CD4-positive, alpha-beta T cell (primary cell): Measurements from ENCODE around the gene MCU. TPM values are rescaled to one million over a fixed set of nuclear protein-coding genes. Genes with fewer than 3 reads are reported as not detected.
"Not testable (repeated sequence)": the region's sequence is repeated elsewhere in the genome, so short reads cannot be mapped to it uniquely, and the experiment has no call there.

ENCODE experiments used
- ATAC-seq: fragments of 200-7000 bp; cut with Tn5 transposase; one replicate; pipeline ENCODE4 v1.10.0; 2022; ENCODE audit warnings: mild to moderate bottlenecking; ENCODE audit not compliant: poor library complexity
- CTCF ChIA-PET: fragments of 350-600 bp; sonication (Branson Sonifier 250); formaldehyde crosslinking; loops from one replicate; lab custom pipeline; 2021; ENCODE audit warnings: antibody characterized with exemption, inconsistent platforms; lab: Charles Lee
- POLR2A ChIA-PET: fragments of 350-600 bp; sonication (Branson Sonifier 250); formaldehyde crosslinking; loops from one replicate; lab custom pipeline; 2021; ENCODE audit warnings: antibody characterized with exemption, inconsistent platforms; lab: Charles Lee
- DNase-seq, 14 experiments: peaks; one replicate each; pipeline ENCODE4 v3.0.0-alpha.2; 2013 to 2020; ENCODE audit warnings: mixed read lengths in 2 of 14
- H3K27ac ChIP-seq, 2 donors: one replicate each; pipeline versions ENCODE4 v1.5.1 to v1.7.0; 2013; ENCODE audit warnings: low read length in 2 of 2, low read depth in 1 of 2, mild to moderate bottlenecking in 1 of 2
- H3K27me3 ChIP-seq, 2 experiments: 1 replicate in 1 of 2; 2 replicates in 1 of 2; pipeline versions ENCODE4 v1.6.1 to v1.7.0; 2013; ENCODE audit warnings: low read length in 2 of 2, control low read depth in 1 of 2, mild to moderate bottlenecking in 1 of 2, moderate library complexity in 1 of 2; ENCODE audit not compliant: insufficient read depth in 2 of 2, control insufficient read depth in 1 of 2
- H3K36me3 ChIP-seq: one replicate; pipeline ENCODE4 v1.6.1; 2013; ENCODE audit warnings: low read length, control low read depth; ENCODE audit not compliant: insufficient read depth
- H3K4me1 ChIP-seq: one replicate; pipeline ENCODE4 v1.6.1; 2013; ENCODE audit warnings: low read length, control low read depth; ENCODE audit not compliant: insufficient read depth
- H3K4me3 ChIP-seq: one replicate; pipeline ENCODE4 v1.5.1; 2013; ENCODE audit warnings: mild to moderate bottlenecking, low read length, moderate library complexity
- H3K9me3 ChIP-seq, 2 experiments: 1 replicate in 1 of 2; 2 replicates in 1 of 2; pipeline versions ENCODE4 v1.6.1 to v1.7.0; 2013; ENCODE audit warnings: low read length in 2 of 2, mild to moderate bottlenecking in 2 of 2, control low read depth in 1 of 2, moderate library complexity in 1 of 2; ENCODE audit not compliant: control insufficient read depth in 1 of 2, insufficient read depth in 1 of 2
- H3K27ac Mint-ChIP-seq: one replicate; pipeline ENCODE4 v1.8.0; 2020; ENCODE audit warnings: mixed read lengths
- H3K27me3 Mint-ChIP-seq: one replicate; pipeline ENCODE4 v1.8.0; 2021; ENCODE audit warnings: mixed read lengths
- H3K36me3 Mint-ChIP-seq: one replicate; pipeline ENCODE4 v1.8.0; 2021; ENCODE audit warnings: low read depth, mixed read lengths
- H3K4me1 Mint-ChIP-seq: one replicate; pipeline ENCODE4 v1.8.0; 2021; ENCODE audit warnings: low read depth, mixed read lengths
- H3K4me3 Mint-ChIP-seq: one replicate; pipeline ENCODE4 v1.8.0; 2020; ENCODE audit warnings: mild to moderate bottlenecking, mixed read lengths
- H3K9me3 Mint-ChIP-seq: one replicate; pipeline ENCODE4 v1.8.0; 2020; ENCODE audit warnings: mixed read lengths
- intact Hi-C, 2 experiments: fragments of 100-400 bp; cut with DNase I in 1 of 2; cut with micrococcal nuclease in 1 of 2; formaldehyde crosslinking; loops; one replicate each; pipeline versions ENCODE4 v1.15.1 to v1.9.0; 2023 to 2025; cut with DNase I, micrococcal nuclease
- total RNA-seq, 174 experiments: library from RNA in 2 of 174; stranded (reverse) in 2 of 174; gene quantifications; one replicate each; pipeline ENCODE4 v1.2.3 and lab custom pipeline; 2021 to 2026
- TF ChIP-seq, protein P1 (sequence below): fragments of 200-600 bp; IDR thresholded peaks from one replicate; pipeline ENCODE4 v1.8.0; 2022; ENCODE audit warnings: antibody characterized with exemption, mild to moderate bottlenecking

Gene MCU
- total RNA-seq, 2 experiments from 2014 or later: 10.3 to 12.0 TPM

DNA sequence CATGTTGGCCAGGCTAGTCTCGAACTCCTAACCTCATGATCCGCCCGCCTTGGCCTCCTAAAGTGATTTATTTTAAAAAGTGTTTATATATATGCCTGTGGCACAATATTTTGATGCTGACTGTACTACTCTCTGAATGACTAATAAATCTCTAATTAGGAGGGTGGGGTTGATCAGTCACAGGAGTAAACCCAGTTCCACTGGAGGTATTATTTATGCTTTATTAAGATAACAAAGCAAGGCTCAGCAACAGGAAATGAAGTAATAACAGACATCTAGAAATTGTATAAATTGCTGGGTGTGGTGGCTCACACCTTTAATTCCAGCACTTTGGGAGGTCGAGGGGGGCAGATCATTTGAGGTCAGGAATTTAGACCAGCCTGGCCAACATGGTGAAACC is 26.0 kb upstream of the MCU start:
- TF ChIP-seq, protein P1, sequence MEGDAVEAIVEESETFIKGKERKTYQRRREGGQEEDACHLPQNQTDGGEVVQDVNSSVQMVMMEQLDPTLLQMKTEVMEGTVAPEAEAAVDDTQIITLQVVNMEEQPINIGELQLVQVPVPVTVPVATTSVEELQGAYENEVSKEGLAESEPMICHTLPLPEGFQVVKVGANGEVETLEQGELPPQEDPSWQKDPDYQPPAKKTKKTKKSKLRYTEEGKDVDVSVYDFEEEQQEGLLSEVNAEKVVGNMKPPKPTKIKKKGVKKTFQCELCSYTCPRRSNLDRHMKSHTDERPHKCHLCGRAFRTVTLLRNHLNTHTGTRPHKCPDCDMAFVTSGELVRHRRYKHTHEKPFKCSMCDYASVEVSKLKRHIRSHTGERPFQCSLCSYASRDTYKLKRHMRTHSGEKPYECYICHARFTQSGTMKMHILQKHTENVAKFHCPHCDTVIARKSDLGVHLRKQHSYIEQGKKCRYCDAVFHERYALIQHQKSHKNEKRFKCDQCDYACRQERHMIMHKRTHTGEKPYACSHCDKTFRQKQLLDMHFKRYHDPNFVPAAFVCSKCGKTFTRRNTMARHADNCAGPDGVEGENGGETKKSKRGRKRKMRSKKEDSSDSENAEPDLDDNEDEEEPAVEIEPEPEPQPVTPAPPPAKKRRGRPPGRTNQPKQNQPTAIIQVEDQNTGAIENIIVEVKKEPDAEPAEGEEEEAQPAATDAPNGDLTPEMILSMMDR: no peak
- POLR2A ChIA-PET: no interaction called here

DNA sequence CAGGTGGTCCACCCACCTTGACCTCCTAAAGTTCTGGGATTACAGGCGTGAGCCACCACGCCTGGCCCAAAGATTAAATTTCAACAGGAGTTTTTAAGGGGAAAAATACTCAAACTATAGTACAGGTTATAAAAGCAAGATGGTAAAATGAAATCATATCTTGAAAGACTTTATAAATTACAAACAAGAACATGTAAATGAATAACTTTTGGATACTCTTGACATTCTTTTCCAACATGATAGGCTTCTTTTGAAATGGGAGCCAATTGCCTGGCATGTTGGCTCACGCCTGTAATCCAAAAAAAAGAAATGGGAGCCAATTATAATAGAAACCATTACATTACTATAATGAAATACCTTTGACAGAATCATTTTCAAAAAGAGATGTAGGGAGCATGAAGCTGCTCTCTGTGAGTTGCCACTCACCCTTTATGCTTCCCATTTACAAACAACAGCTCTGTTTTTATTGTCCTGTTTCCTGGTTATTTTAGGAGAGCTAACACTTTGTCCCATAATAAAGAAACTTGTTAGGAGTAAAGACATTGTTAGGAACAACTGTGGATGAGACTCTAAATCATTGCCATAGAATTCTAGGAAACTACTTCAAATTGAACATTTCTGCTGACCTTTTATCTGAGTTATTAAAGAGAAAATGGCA is 24.6 kb upstream of the MCU start:
- Mint-ChIP-seq H3K9me3 (no peaks in the 10 kb centered on the region), H3K27me3 (peaks cover 4% of the 10 kb centered on the region), H3K27ac (no peak overlapping the region), H3K4me3 (no peak overlapping the region), H3K4me1 (no peaks in the 10 kb centered on the region), H3K36me3 (no peaks in the 10 kb centered on the region)
- H3K4me3 ChIP-seq: no peak overlapping the region
- H3K36me3 ChIP-seq: no peaks in the 10 kb centered on the region
- CTCF ChIA-PET: no interaction called here
- ATAC-seq (no peak), DNase-seq (no peak)
- H3K27ac ChIP-seq: no peak overlapping the region
- intact Hi-C loops: no loop called here
- H3K27me3 ChIP-seq: no peaks in the 10 kb centered on the region
- H3K4me1 ChIP-seq: no peaks in the 10 kb centered on the region
- TF ChIP-seq, protein P1: no peak
- H3K9me3 ChIP-seq: no peaks in the 10 kb centered on the region
- POLR2A ChIA-PET: no interaction called here

More for the DNA sequence above, 26.0 kb upstream of the MCU start:
- H3K4me3 ChIP-seq: no peak overlapping the region
- Mint-ChIP-seq H3K36me3 (no peaks in the 10 kb centered on the region), H3K4me1 (no peaks in the 10 kb centered on the region), H3K4me3 (no peak overlapping the region), H3K9me3 (no peaks in the 10 kb centered on the region), H3K27me3 (peaks cover 4% of the 10 kb centered on the region), H3K27ac (no peak overlapping the region)
- H3K4me1 ChIP-seq: no peaks in the 10 kb centered on the region
- CTCF ChIA-PET: no interaction called here
- no peak overlapping the region for H3K27ac ChIP-seq
- H3K9me3 ChIP-seq: no peaks in the 10 kb centered on the region
- ATAC-seq (no peak), DNase-seq (no peak)
- no peaks in the 10 kb centered on the region for H3K36me3 ChIP-seq
- intact Hi-C loops: no loop called here
- no peaks in the 10 kb centered on the region for H3K27me3 ChIP-seq

DNA sequence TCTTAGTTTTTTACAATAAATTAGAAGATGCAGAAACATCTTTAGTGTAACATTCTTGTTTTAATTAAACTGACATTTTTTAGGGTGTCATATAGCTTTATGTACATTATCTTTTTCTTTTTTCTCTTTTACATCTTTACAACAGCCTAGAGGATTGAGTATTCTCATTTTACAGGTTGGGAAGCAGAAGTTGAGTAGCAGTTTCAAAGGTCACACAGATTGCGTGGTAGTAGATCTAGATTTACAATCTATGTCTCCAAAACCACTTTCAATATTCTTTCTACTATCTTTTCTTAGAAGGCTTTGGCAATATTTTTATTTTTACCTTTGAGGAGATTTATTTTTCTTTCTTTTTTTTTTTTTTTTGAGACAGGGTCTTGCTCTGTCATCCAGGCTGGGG is 18.7 kb upstream of the MCU start:
- ATAC-seq (no peak), DNase-seq (no peak)
- H3K4me1 Mint-ChIP-seq: no peaks in the 10 kb centered on the region
- TF ChIP-seq, protein P1: no peak
- Histone ChIP-seq H3K4me1 (no peaks in the 10 kb centered on the region), H3K9me3 (no peaks in the 10 kb centered on the region), H3K4me3 (no peak overlapping the region), H3K36me3 (no peaks in the 10 kb centered on the region), H3K27me3 (no peaks in the 10 kb centered on the region), H3K27ac (no peak overlapping the region)
- H3K9me3 Mint-ChIP-seq: no peaks in the 10 kb centered on the region
- CTCF ChIA-PET: no interaction called here
- intact Hi-C loops: no loop called here
- peaks cover under 1% of the 10 kb centered on the region for H3K27me3 Mint-ChIP-seq
- H3K4me3 Mint-ChIP-seq: no peak overlapping the region
- no peaks in the 10 kb centered on the region for H3K36me3 Mint-ChIP-seq
- POLR2A ChIA-PET: no interaction called here
- no peak overlapping the region for H3K27ac Mint-ChIP-seq

DNA sequence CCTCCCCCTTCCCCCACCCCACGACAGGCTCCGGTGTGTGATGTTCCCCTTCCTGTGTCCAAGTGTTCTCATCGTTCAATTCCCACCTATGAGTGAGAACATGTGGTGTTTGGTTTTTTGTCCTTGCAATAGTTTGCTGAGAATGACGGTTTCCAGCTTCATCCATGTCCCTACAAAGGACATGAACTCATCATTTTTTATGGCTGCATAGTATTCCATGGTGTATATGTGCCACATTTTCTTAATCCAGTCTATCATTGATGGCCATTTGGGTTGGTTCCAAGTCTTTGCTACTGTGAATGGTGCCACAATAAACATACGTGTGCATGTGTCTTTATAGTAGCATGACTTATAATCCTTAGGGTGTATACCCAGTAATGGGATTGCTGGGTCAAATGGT is 17.8 kb upstream of the MCU start:
- H3K27me3 ChIP-seq, H3K9me3 ChIP-seq, CTCF ChIA-PET, H3K27ac Mint-ChIP-seq, ATAC-seq, H3K4me3 ChIP-seq, H3K27ac ChIP-seq, H3K36me3 Mint-ChIP-seq, intact Hi-C loops, H3K4me1 Mint-ChIP-seq, H3K9me3 Mint-ChIP-seq, H3K27me3 Mint-ChIP-seq, DNase-seq, H3K4me3 Mint-ChIP-seq, POLR2A ChIA-PET, H3K4me1 ChIP-seq, H3K36me3 ChIP-seq: not testable (repeated sequence)
